ENCODE data around the gene RBM8A. TPM values are rescaled to one million over a fixed set of nuclear protein-coding genes. Genes with fewer than 3 reads are reported as not detected.

The RBM8A gene
- total RNA-seq, 2 experiments from 2014 or later: 135 to 200 TPM

DNA sequence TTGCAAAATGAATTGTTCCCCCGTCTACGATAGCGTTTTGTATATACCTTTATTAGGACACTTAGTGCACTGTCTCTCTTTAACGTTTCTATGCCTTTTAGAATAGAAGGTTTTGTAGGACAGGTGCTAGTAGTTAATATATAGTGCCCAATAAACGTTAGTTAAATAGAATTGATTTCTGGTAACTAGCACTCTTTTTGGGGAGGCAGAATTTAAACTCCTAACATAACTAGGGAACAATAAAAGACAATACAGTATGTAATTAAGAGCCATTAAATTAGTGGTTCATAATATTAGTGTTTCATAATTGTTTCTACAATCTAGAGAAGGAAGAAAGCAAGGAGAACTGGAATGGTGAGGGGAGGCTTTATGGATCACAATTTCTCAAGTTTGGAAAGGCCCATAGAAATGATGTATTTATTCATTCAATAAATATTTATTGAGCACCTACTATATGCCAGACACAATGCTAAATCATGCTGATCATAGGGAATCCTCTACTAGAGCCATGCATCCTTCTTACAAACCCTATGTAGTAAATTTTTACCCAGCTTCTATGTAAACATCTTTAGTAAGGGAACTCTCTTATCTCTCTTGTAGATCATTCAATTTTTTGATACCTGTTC is 37.9 kb upstream of the RBM8A start:
- H3K9me3 ChIP-seq (ENCODE audit: low read length): peaks cover 3% of the 10 kb centered on the region; the same call in 1 of the 2 replicates
- peaks cover 6% of the 10 kb centered on the region for H3K36me3 ChIP-seq (ENCODE audit: insufficient read depth, low read length)
- peak overlapping the region; percentile 84 for H2AFZ ChIP-seq (ENCODE audit: low read length)
- POLR2A ChIA-PET: interaction anchor here (0.5 to 5.5 kb wide), 20 partner anchors 10 to 139 kb away, joined by 3 to 58 read pairs (median 4); partner anchors contain the start of genes PIAS3 and RBM8A
- H3K79me2 ChIP-seq (ENCODE audit: insufficient read depth, low read depth, low read length): peaks cover 6% of the 10 kb centered on the region; the same call in 1 of the 2 replicates
- peaks cover 44% of the 10 kb centered on the region for H3K4me1 ChIP-seq (ENCODE audit: insufficient read depth, low read length, poor library complexity, severe bottlenecking)
- no peak for DNase-seq (ENCODE audit: low spot score)
- H3K4me3 ChIP-seq (ENCODE audit: low read depth, low read length, poor library complexity, severe bottlenecking): peak overlapping the region; percentile 75
- peak overlapping the region; percentile 96 for H3K4me2 ChIP-seq (ENCODE audit: low read length)
- H3K9me2 ChIP-seq (ENCODE audit: insufficient read depth, low read length): no peaks in the 10 kb centered on the region
- CTCF ChIA-PET (ENCODE audit: unreplicated experiment): interaction anchor here (0.6 to 1.1 kb wide), 3 partner anchors 33 to 120 kb away, joined by 3 read pairs; partner anchors contain the start of gene NUDT17
- H3K27ac ChIP-seq (ENCODE audit: low read depth, low read length, poor library complexity, severe bottlenecking): peak overlapping the region; percentile 36
- intact Hi-C loops (cut with micrococcal nuclease; ENCODE audit: unreplicated experiment): no loop called here
- H4K20me1 ChIP-seq (ENCODE audit: insufficient read depth, low read length): no peaks in the 10 kb centered on the region
- no peak for TF ChIP-seq EZH2phosphoT487 (IDR thresholded peaks at IDR 0.05; ENCODE audit: borderline replicate concordance, low read depth, low read length)
- no peak for TF ChIP-seq CTCF (conservative IDR thresholded peaks at IDR 0.05; ENCODE audit: low read length)
- BruUV-seq (replicated peaks): no TSS peak

DNA sequence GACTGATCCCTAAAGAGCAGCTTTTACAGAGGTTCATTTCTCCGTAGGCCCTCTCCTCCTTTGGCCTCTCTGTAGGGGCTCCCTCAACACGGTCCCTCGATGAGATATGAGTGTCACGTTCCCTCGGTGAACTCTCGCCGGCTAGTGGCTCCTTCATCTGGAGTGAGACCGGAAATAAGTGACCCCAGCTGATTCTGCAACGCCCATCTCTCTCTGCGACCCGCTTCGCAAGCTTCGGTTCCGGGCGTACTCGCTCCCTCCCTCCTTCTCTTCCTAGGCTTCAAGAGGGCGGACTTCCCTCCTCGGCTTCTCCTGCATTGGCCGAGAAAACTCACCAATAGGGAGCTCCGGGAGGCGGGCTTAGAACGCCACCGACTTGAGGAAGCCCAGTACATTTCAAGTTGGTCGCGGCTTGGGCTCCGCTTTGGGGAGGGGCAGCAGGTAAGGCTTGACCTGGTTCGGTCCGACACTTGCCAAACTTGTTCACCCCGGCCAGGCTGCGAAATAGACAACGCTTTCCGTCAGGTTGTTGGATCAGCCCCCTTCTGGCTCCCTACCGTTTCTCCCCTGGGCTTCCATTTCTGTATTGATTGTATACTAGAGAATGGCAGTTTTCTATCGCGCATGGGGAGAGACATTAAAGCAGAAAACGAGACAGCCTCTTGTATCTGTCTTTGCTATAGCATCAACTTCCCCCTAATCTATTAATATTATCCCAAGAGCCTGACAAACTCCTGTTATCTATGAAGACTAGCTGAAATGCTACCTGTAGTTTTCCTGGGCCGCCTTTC is 37.2 kb upstream of the RBM8A start, which contains the start of the genes ANKRD34A and POLR3GL:
TSS of gene ANKRD34A (minus strand) at position 248 of the 791 bp plus-strand sequence. CDS start 2,816 bp downstream, outside the sequence.
TSS of gene POLR3GL (plus strand) at position 363 of the 791 bp plus-strand sequence. CDS start 10,176 bp downstream, outside the sequence.
- peak within 1 kb of the TSS; percentile 36 for H3K27ac ChIP-seq (ENCODE audit: low read depth, low read length, poor library complexity, severe bottlenecking)
- no peak for TF ChIP-seq EZH2phosphoT487 (IDR thresholded peaks at IDR 0.05; ENCODE audit: borderline replicate concordance, low read depth, low read length)
- no peak for TF ChIP-seq CTCF (conservative IDR thresholded peaks at IDR 0.05; ENCODE audit: low read length)
- peaks cover 3% of the 10 kb centered on the region; the same call in 1 of the 2 replicates for H3K9me3 ChIP-seq (ENCODE audit: low read length)
- peaks cover 51% of the 10 kb centered on the region for H3K4me1 ChIP-seq (ENCODE audit: insufficient read depth, low read length, poor library complexity, severe bottlenecking)
- no peaks in the 10 kb centered on the region for H4K20me1 ChIP-seq (ENCODE audit: insufficient read depth, low read length)
- CTCF ChIA-PET (ENCODE audit: unreplicated experiment): interaction anchor here (0.6 to 1.1 kb wide), 4 partner anchors 33 to 119 kb away, joined by 3 read pairs; partner anchors contain the start of gene NUDT17
- H3K79me2 ChIP-seq (ENCODE audit: insufficient read depth, low read depth, low read length): peaks cover 6% of the 10 kb centered on the region; the same call in 1 of the 2 replicates
- intact Hi-C loops (cut with micrococcal nuclease; ENCODE audit: unreplicated experiment): loop anchor here (1.0 kb wide), 1 partner anchor 37 kb away; the partner anchor contains the start of gene RBM8A
- POLR2A ChIA-PET: interaction anchor here (0.5 to 5.5 kb wide), 23 partner anchors 10 to 138 kb away, joined by 3 to 58 read pairs (median 4); partner anchors contain the start of genes NUDT17, PIAS3 and RBM8A
- DNase-seq (ENCODE audit: low spot score): peak; percentile 95
- peak within 1 kb of the TSS; percentile 75 for H3K4me3 ChIP-seq (ENCODE audit: low read depth, low read length, poor library complexity, severe bottlenecking)
- peaks cover 6% of the 10 kb centered on the region for H3K36me3 ChIP-seq (ENCODE audit: insufficient read depth, low read length)
- TSS peak; percentile 92 for BruUV-seq (replicated peaks)
- H2AFZ ChIP-seq (ENCODE audit: low read length): peak within 1 kb of the TSS; percentile 84
- H3K4me2 ChIP-seq (ENCODE audit: low read length): peak within 1 kb of the TSS; percentile 96
- no peaks in the 10 kb centered on the region for H3K9me2 ChIP-seq (ENCODE audit: insufficient read depth, low read length)
